T47D (cell line): ENCODE measurements around the gene CYB561.

Experiments
- DNase-seq, 2 experiments: peaks; one replicate each; pipeline versions ENCODE4 v3.0.0 to v3.0.0-alpha.2; 2011 to 2012; ENCODE audit warnings: low read depth in 1 of 2, low spot score in 1 of 2
- JUND ChIP-seq: IDR thresholded peaks from 2 replicates; pipeline ENCODE4 v1.6.1; 2012; ENCODE audit warnings: low read depth
- in situ Hi-C: cut with HindIII; loops from 2 replicates; pipeline ENCODE4 v1.10.0; 2016; ENCODE audit warnings: low sequenced_read_pairs, low pct_unique_long_range_greater_than_20kb

CYB561 gene

GRCh38 chr17:63399316-63399715 is 46.8 kb downstream of the CYB561 start:
- DNase-seq, result no peak
- TF ChIP-seq JUND, result no peak
- in situ Hi-C loops, result no loop called here

GRCh38 chr17:63398680-63399079 is 47.4 kb downstream of the CYB561 start:
- no peak for DNase-seq
- TF ChIP-seq JUND, result no peak
- in situ Hi-C loops, result no loop called here

GRCh38 chr17:63395075-63395805 is 50.9 kb downstream of the CYB561 start:
- DNase-seq, result no peak
- TF ChIP-seq JUND, result no peak
- in situ Hi-C loops, result no loop called here

GRCh38 chr17:63390090-63390489 is 56.0 kb downstream of the CYB561 start:
- no peak for TF ChIP-seq JUND
- in situ Hi-C loops, result no loop called here
- no peak for DNase-seq

GRCh38 chr17:63387656-63388340 is 58.3 kb downstream of the CYB561 start:
- in situ Hi-C loops, result no loop called here
- TF ChIP-seq JUND, result no peak
- DNase-seq, result no peak

GRCh38 chr17:63382826-63383225 is 63.3 kb downstream of the CYB561 start:
- no peak for TF ChIP-seq JUND
- DNase-seq, result no peak
- in situ Hi-C loops, result no loop called here
